D721Med (cell line): Measurements from ENCODE around the gene ZIM2.

ENCODE experiments used
- DNase-seq: peaks from one replicate; pipeline ENCODE4 v3.0.0; 2011; ENCODE audit warnings: low spot score; ENCODE audit not compliant: insufficient read length
- FAIRE-seq: peaks from 2 replicates; lab custom pipeline; 2011; peaks lifted over from hg19 to GRCh38; lab: Jason Lieb, UNC
- CTCF ChIP-seq: IDR thresholded peaks from 2 replicates; pipeline ENCODE4 v1.5.1; 2012; ENCODE audit warnings: mild to moderate bottlenecking, control low read depth; ENCODE audit not compliant: insufficient read depth; ENCODE audit errors: missing control alignments

Gene ZIM2

GRCh38 chr19:56840451-56841192, at the start of gene ZIM2, which contains the start of gene PEG3:
ZIM2 (minus strand) TSS chr19:56840726; CDS start chr19:56824277, 16,449 bp downstream.
PEG3 (minus strand) TSS chr19:56840726; CDS start chr19:56824655, 16,071 bp downstream.
- DNase-seq, result peak; percentile 37
- TF ChIP-seq CTCF, result no peak
- FAIRE-seq, result no peak

- no peak for TF ChIP-seq CTCF
- FAIRE-seq (no peak), DNase-seq (no peak)
These were observed 44.9 kb upstream of the ZIM2 start for GRCh38 chr19:56885173-56885985.

- FAIRE-seq (no peak), DNase-seq (no peak)
- no peak for TF ChIP-seq CTCF
These were observed 43.9 kb upstream of the ZIM2 start for GRCh38 chr19:56884441-56884840.

GRCh38 chr19:56880592-56881190, 40.2 kb upstream of the ZIM2 start:
- DNase-seq, result no peak
- no peak for FAIRE-seq
- no peak for TF ChIP-seq CTCF

GRCh38 chr19:56877069-56877715, 36.7 kb upstream of the ZIM2 start:
- TF ChIP-seq CTCF, result no peak
- no peak for DNase-seq
- no peak for FAIRE-seq

- no peak for FAIRE-seq
- no peak for TF ChIP-seq CTCF
- no peak for DNase-seq
These were observed 35.2 kb upstream of the ZIM2 start for GRCh38 chr19:56875717-56876116.
